Astrocyte of the spinal cord (primary cell): ENCODE measurements around the gene SULT1C3.

Experiments used
- DNase-seq: peaks from one replicate; pipeline ENCODE4 v3.0.0; 2011; ENCODE audit warnings: low read depth, low spot score
- H3K4me3 ChIP-seq: 2 replicates; pipeline ENCODE4 v1.5.1; 2011; ENCODE audit warnings: low read depth, mild to moderate bottlenecking, low read length, moderate library complexity
- in situ Hi-C: cut with HindIII; loops from 2 replicates; pipeline ENCODE4 v1.10.0; 2017; ENCODE audit warnings: low sequenced_read_pairs
- TF ChIP-seq, protein P1 (sequence below): IDR thresholded peaks from 2 replicates; pipeline ENCODE4 v1.5.1; 2012; ENCODE audit warnings: low read depth, mild to moderate bottlenecking, low read length, inconsistent platforms

SULT1C3 gene

DNA sequence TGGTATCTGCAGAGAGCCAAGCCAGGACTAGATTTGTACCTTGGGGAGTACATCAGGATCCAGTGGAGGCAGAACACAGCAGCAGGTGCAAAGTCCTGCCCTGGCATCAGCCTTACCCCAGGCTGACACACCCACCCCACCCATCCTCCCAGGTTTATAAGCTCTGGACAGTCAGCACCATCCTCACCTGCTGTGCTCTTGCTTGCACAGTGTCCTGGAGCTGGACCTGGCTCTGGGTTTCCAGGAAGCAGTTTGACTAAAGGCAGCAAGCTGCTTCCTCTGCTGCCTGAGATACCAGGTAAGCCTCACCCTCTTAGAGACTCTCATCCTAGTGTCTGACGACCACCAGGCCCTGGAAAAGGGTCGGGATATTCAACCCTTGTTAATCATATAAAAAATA, at the start of gene SULT1C3:
SULT1C3 (plus strand) TSS at position 183 of the 400 bp plus-strand sequence. CDS start 7,227 bp downstream, outside the sequence.
- in situ Hi-C loops, result no loop called here
- TF ChIP-seq, protein P1, sequence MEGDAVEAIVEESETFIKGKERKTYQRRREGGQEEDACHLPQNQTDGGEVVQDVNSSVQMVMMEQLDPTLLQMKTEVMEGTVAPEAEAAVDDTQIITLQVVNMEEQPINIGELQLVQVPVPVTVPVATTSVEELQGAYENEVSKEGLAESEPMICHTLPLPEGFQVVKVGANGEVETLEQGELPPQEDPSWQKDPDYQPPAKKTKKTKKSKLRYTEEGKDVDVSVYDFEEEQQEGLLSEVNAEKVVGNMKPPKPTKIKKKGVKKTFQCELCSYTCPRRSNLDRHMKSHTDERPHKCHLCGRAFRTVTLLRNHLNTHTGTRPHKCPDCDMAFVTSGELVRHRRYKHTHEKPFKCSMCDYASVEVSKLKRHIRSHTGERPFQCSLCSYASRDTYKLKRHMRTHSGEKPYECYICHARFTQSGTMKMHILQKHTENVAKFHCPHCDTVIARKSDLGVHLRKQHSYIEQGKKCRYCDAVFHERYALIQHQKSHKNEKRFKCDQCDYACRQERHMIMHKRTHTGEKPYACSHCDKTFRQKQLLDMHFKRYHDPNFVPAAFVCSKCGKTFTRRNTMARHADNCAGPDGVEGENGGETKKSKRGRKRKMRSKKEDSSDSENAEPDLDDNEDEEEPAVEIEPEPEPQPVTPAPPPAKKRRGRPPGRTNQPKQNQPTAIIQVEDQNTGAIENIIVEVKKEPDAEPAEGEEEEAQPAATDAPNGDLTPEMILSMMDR, result no peak
- H3K4me3 ChIP-seq, result no peak within 1 kb of the TSS
- DNase-seq, result no peak

DNA sequence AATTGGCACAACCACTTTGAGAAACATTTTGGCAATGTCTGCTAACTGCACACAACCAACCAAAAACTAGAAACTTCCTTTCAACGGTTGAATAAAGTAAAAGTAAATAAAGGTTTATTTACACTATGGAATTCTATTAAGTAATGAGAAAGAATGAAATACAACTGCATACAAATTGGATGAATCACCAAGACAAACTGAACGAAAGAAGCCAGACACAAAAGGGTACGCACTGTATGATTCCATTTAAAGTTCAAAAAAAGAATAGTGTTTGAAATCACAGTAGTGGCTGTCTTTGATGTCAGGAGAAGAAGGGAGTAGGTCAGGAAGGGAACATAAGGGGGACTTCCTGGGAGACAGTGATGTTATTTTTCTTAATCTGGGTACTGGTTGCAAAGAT, 46.5 kb upstream of the SULT1C3 start:
- TF ChIP-seq, protein P1, result no peak
- DNase-seq, result peak; percentile 29
- in situ Hi-C loops, result no loop called here
- no peak overlapping the region for H3K4me3 ChIP-seq

DNA sequence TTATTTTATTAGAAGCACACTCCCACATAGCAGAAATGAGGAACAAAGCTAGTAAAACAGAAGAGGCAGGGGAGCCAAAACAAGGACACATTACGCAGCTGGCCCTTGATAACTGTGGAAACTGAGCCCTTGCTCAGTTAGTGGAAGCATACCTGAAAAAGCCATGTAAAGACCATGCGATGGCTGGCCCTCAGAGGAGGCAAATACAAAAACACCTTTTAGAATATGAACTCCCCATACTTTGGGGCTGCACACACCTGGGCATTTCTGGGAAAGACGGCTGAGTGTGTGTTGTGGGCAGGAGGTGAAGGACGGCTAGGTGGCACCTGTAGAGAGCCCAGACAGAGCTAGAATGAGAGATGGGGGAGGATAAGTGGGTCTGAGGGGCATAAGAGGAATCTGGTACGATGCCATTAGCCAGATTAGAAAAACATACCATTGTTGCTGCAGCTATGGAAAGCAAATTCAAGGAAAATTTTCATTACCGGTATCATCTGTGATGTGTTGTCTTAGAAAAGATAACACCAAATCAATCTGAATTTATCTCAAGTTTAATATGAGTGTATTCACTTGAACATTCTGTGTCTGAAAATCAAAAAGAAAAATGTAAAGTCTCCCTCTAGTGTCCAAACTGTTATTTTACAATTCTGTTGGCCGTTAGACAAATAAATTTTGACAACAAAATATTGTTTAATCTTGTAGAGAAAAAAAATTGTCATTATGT, 45.2 kb upstream of the SULT1C3 start:
- H3K4me3 ChIP-seq, result no peak overlapping the region
- in situ Hi-C loops, result no loop called here
- DNase-seq, result no peak
- TF ChIP-seq, protein P1, result peak; percentile 46

DNA sequence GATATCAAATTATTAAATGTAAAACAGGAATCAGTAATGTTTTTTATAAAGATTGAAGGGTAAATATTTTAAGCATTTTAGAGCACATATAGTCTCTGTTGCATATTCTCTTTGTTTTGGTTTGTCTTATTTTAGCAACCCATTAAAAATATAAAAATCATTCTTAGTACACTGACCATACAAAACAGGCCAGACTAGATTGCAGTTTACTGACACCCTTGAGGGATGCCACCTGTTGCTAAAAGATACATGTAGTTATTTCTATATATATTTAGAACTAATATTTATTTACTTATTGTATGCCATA, 44.7 kb upstream of the SULT1C3 start:
- no peak for DNase-seq
- H3K4me3 ChIP-seq, result no peak overlapping the region
- TF ChIP-seq, protein P1, result no peak
- in situ Hi-C loops, result no loop called here

DNA sequence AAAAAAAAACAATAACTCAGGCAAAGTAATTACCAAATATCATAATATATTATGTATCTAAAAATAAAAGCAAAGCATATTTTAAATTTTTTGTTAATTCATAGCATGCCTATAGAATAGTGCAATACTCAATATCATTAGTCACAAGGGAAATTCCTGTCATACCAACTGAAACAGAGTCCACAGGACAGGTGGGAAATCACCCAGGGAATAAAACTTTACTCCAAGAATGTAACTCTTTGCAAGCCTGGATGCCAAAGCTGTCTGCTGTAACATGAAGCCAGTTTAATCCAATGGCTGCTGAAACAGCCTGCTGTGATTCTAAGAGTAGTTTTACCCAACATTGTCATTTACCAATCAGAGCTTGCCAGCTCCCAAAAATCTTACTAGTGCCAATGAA, 40.0 kb upstream of the SULT1C3 start:
- TF ChIP-seq, protein P1, result no peak
- H3K4me3 ChIP-seq, result no peak overlapping the region
- in situ Hi-C loops, result no loop called here
- no peak for DNase-seq

DNA sequence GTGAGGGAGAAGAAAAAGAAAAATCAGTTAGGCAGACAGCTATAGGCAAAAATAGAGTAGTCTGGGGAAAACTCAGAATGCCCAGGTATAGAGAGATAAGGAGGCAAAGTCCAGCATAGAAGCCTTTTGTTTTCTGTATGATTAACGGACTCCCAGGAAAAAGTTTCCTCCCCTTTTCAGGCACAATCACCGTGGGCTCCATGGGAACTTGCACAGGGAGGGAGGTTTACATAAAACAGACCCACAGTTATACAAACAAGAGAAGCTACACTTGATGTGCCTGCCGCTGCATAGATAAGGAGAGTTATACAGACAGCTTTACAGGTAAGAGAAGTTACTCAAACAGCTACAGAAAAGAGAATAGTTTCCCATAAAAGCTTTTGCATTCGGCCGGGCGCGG, 39.2 kb upstream of the SULT1C3 start:
- no peak overlapping the region for H3K4me3 ChIP-seq
- TF ChIP-seq, protein P1, result no peak
- no peak for DNase-seq
- in situ Hi-C loops, result no loop called here
